Effector memory CD4-positive, alpha-beta T cell (primary cell): ENCODE results near the gene PDE11A.

Source experiments
- DNase-seq, 3 donors: peaks; one replicate each; pipeline ENCODE4 v3.0.0-alpha.2; 2020
- H3K27ac ChIP-seq: 2 replicates; pipeline ENCODE4 v1.7.0; 2013; ENCODE audit warnings: mild to moderate bottlenecking, low read length, moderate library complexity; ENCODE audit not compliant: insufficient read depth, poor library complexity, severe bottlenecking
- H3K27me3 ChIP-seq: replicated peaks from 2 replicates; pipeline ENCODE4 v1.7.0; 2013; ENCODE audit warnings: mild to moderate bottlenecking, low read length; ENCODE audit not compliant: insufficient read depth, control insufficient read depth, poor library complexity, severe bottlenecking
- H3K36me3 ChIP-seq: 2 replicates; pipeline ENCODE4 v1.7.0; 2013; ENCODE audit warnings: mild to moderate bottlenecking, low read length, moderate library complexity; ENCODE audit not compliant: control insufficient read depth, insufficient read depth
- H3K4me1 ChIP-seq: 2 replicates; pipeline ENCODE4 v1.7.0; 2013; ENCODE audit warnings: low read length, mild to moderate bottlenecking; ENCODE audit not compliant: control insufficient read depth, insufficient read depth, poor library complexity, severe bottlenecking
- H3K4me3 ChIP-seq: 2 replicates; pipeline ENCODE4 v1.7.0; 2013; ENCODE audit warnings: low read length, low read depth, mild to moderate bottlenecking; ENCODE audit not compliant: insufficient read depth, poor library complexity, severe bottlenecking
- H3K9me3 ChIP-seq: 2 replicates; pipeline ENCODE4 v1.7.0; 2013; ENCODE audit warnings: mild to moderate bottlenecking, low read length, moderate library complexity; ENCODE audit not compliant: control insufficient read depth

The PDE11A gene

GRCh38 chr2:177942731-177943130, 129.8 kb downstream of the PDE11A start:
- H3K27me3 ChIP-seq, result no peaks in the 10 kb centered on the region
- H3K4me1 ChIP-seq, result no peaks in the 10 kb centered on the region
- no peak overlapping the region for H3K27ac ChIP-seq
- H3K9me3 ChIP-seq, result no peaks in the 10 kb centered on the region
- no peak overlapping the region for H3K4me3 ChIP-seq
- no peak for DNase-seq
- H3K36me3 ChIP-seq, result no peaks in the 10 kb centered on the region

- no peaks in the 10 kb centered on the region for H3K36me3 ChIP-seq
Observed at GRCh38 chr2:177939211-177939610, 133.4 kb downstream of the PDE11A start.

GRCh38 chr2:177930916-177931315, 141.7 kb downstream of the PDE11A start:
- no peak for DNase-seq
- no peaks in the 10 kb centered on the region for H3K27me3 ChIP-seq
- H3K27ac ChIP-seq, result no peak overlapping the region
- no peaks in the 10 kb centered on the region for H3K36me3 ChIP-seq
- H3K4me1 ChIP-seq, result no peaks in the 10 kb centered on the region
- no peak overlapping the region for H3K4me3 ChIP-seq
- no peaks in the 10 kb centered on the region for H3K9me3 ChIP-seq

More at GRCh38 chr2:177939211-177939610, 133.4 kb downstream of the PDE11A start:
- Histone ChIP-seq H3K9me3 (no peaks in the 10 kb centered on the region), H3K4me3 (no peak overlapping the region), H3K4me1 (no peaks in the 10 kb centered on the region), H3K27me3 (no peaks in the 10 kb centered on the region), H3K27ac (no peak overlapping the region)
- no peak for DNase-seq

GRCh38 chr2:177929662-177930522, 142.7 kb downstream of the PDE11A start:
- H3K27ac ChIP-seq, result no peak overlapping the region
- H3K4me3 ChIP-seq, result no peak overlapping the region
- no peaks in the 10 kb centered on the region for H3K9me3 ChIP-seq
- H3K4me1 ChIP-seq, result no peaks in the 10 kb centered on the region
- no peaks in the 10 kb centered on the region for H3K36me3 ChIP-seq
- H3K27me3 ChIP-seq, result no peaks in the 10 kb centered on the region
- no peak for DNase-seq

DNA sequence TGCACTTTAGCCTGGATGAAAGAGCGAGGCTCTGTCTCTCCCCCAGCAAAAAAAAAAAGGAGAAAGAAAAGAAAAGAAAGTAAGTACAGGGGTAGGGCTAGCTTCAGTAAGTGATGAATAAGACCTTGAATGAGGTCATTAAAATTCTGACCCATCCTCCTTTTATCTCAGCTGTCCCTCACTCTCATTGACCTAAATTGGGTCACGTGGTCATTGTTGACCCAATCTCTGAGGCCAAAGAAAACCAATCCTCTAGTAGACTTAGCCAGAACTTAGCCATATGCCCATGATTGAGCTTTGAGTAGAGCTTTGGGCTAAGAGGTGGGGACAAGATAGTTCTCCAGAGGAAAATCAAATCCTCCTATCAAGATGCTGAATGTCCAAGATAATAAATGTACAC, 149.3 kb downstream of the PDE11A start:
- DNase-seq, result no peak
- H3K27ac ChIP-seq, result no peak overlapping the region

GRCh38 chr2:177921726-177922125, 150.9 kb downstream of the PDE11A start:
- Histone ChIP-seq H3K4me3 (no peak overlapping the region), H3K27ac (no peak overlapping the region), H3K9me3 (no peaks in the 10 kb centered on the region), H3K36me3 (no peaks in the 10 kb centered on the region), H3K27me3 (no peaks in the 10 kb centered on the region), H3K4me1 (no peaks in the 10 kb centered on the region)
- DNase-seq, result no peak

More for the DNA sequence above, 149.3 kb downstream of the PDE11A start:
- no peaks in the 10 kb centered on the region for H3K9me3 ChIP-seq
- H3K4me3 ChIP-seq, result no peak overlapping the region
- H3K36me3 ChIP-seq, result no peaks in the 10 kb centered on the region
- no peaks in the 10 kb centered on the region for H3K27me3 ChIP-seq
- H3K4me1 ChIP-seq, result no peaks in the 10 kb centered on the region

- Histone ChIP-seq H3K27ac (no peak overlapping the region), H3K4me3 (no peak overlapping the region), H3K9me3 (no peaks in the 10 kb centered on the region), H3K27me3 (no peaks in the 10 kb centered on the region), H3K36me3 (no peaks in the 10 kb centered on the region), H3K4me1 (no peaks in the 10 kb centered on the region)
- DNase-seq, result no peak
Observed at GRCh38 chr2:177917169-177917568, 155.4 kb downstream of the PDE11A start.

- no peaks in the 10 kb centered on the region for H3K9me3 ChIP-seq
- H3K4me1 ChIP-seq, result no peaks in the 10 kb centered on the region
- no peak for DNase-seq
- no peak overlapping the region for H3K4me3 ChIP-seq
- no peak overlapping the region for H3K27ac ChIP-seq
- H3K36me3 ChIP-seq, result no peaks in the 10 kb centered on the region
- no peaks in the 10 kb centered on the region for H3K27me3 ChIP-seq
Observed at GRCh38 chr2:177916342-177916741, 156.2 kb downstream of the PDE11A start.

DNA sequence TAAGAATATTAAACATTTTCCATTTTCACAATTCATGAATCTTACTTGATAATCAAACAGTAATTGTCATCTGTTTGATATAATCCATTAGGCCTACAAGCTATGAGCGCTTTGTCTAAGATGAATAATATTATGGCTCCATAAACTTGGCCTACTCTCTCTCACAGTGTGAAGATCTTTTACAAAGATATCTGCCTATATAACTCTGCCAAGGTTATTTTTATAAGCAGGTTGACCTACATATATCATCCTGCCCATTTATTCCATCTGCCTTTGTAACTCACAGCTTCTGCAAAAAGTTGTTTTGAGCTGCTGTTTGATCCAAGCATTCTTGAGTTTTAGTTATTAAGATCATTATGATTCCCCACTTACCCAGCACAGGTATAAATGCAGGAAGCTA, 158.3 kb downstream of the PDE11A start:
- Histone ChIP-seq H3K9me3 (no peaks in the 10 kb centered on the region), H3K27ac (no peak overlapping the region), H3K4me1 (no peaks in the 10 kb centered on the region), H3K27me3 (no peaks in the 10 kb centered on the region), H3K4me3 (no peak overlapping the region), H3K36me3 (no peaks in the 10 kb centered on the region)
- DNase-seq, result no peak

DNA sequence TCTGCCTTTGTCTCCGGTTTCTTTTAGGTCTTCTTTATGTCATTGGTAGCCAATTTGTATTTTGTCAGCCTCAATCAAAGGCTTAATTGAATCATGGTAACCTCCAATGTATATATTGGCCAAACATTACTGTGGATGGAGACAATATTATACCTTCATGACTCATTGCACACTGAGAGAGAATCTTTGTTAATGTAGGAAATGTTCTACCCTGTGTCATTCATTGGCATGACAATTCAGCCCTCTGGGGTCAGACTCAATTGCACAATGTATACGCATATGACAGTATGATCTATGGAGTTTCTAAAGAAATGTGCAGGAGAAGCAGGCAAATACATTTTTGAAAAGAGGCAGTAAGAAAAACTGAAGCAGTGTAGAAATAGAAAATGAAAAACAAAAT, 162.6 kb downstream of the PDE11A start:
- H3K36me3 ChIP-seq, result no peaks in the 10 kb centered on the region
- H3K4me3 ChIP-seq, result no peak overlapping the region
- no peak for DNase-seq
- H3K4me1 ChIP-seq, result no peaks in the 10 kb centered on the region
- no peaks in the 10 kb centered on the region for H3K27me3 ChIP-seq
- no peaks in the 10 kb centered on the region for H3K9me3 ChIP-seq
- no peak overlapping the region for H3K27ac ChIP-seq
